ENCODE results near the gene OR13J1.

DNA sequence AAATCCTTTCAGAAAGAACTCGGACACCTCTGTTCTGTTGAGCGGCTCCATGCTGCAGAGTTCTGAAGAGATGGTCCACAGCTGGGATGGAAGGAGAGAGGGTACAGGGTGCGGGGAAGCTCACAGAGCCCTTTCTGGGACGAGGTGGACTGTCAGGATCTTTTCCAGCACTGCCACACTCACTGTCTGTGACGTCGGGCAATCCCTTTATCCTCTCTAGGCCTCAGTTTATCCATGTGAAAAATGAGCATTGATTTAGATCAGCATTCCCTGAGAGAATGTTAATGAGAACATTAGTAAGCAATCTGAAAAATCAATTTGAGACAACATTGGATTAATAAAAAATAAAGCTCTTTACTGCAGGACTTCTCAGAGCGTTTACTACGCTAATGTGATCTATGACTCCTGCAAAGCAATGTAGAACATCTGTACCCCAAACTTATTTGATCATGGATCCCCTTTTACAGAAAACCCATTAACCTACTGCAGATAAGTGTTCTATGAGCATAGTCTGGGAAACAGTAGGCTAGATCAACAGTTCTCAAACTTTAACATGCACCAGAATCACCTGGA, at the start of gene OR13J1:
- TF ChIP-seq POLR2A (IDR thresholded peaks at IDR 0.05) = no peak
- TF ChIP-seq, protein P1, sequence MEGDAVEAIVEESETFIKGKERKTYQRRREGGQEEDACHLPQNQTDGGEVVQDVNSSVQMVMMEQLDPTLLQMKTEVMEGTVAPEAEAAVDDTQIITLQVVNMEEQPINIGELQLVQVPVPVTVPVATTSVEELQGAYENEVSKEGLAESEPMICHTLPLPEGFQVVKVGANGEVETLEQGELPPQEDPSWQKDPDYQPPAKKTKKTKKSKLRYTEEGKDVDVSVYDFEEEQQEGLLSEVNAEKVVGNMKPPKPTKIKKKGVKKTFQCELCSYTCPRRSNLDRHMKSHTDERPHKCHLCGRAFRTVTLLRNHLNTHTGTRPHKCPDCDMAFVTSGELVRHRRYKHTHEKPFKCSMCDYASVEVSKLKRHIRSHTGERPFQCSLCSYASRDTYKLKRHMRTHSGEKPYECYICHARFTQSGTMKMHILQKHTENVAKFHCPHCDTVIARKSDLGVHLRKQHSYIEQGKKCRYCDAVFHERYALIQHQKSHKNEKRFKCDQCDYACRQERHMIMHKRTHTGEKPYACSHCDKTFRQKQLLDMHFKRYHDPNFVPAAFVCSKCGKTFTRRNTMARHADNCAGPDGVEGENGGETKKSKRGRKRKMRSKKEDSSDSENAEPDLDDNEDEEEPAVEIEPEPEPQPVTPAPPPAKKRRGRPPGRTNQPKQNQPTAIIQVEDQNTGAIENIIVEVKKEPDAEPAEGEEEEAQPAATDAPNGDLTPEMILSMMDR (IDR thresholded peaks at IDR 0.05) = no peak
